GM12878 (cell line): ENCODE measurements around the gene GALNT15. TPM values are rescaled to one million over a fixed set of nuclear protein-coding genes. Genes with fewer than 3 reads are reported as not detected.
A peak's percentile ranks its signal among the peaks of the same experiment; 100 is the strongest.

Experiments used
- MXI1 ChIP-seq: fragments of 150-350 bp; IDR thresholded peaks from 2 replicates; pipeline ENCODE4 v1.6.1; 2011; ENCODE audit warnings: low read depth, mild to moderate bottlenecking, inconsistent platforms, low read length, improper control_type of control experiment
- NR2C2 ChIP-seq: IDR thresholded peaks from 2 replicates; pipeline ENCODE4 v1.6.1; 2011; ENCODE audit warnings: borderline replicate concordance, low read depth; ENCODE audit not compliant: control insufficient read depth, insufficient read length
- PML ChIP-seq: IDR thresholded peaks from 2 replicates; pipeline ENCODE4 v1.6.1; 2012; ENCODE audit warnings: low read length, inconsistent platforms
- POLR2AphosphoS5 ChIP-seq: IDR thresholded peaks from 2 replicates; pipeline ENCODE4 v1.6.1; 2011; ENCODE audit warnings: mild to moderate bottlenecking, low read length, inconsistent platforms
- RAD21 ChIP-seq: IDR thresholded peaks from 2 replicates; pipeline ENCODE4 v1.6.1; 2011; ENCODE audit warnings: mild to moderate bottlenecking, low read depth, low read length, moderate library complexity; ENCODE audit not compliant: insufficient read depth
- SMAD1 ChIP-seq: fragments of 450-650 bp; IDR thresholded peaks from 2 replicates; pipeline ENCODE4 v1.6.1; 2018; ENCODE audit warnings: mild to moderate bottlenecking, low read depth; ENCODE audit not compliant: partially characterized antibody
- TBL1XR1 ChIP-seq: IDR thresholded peaks from 2 replicates; pipeline ENCODE4 v1.6.1; 2012; ENCODE audit warnings: low read depth, low read length, improper control_type of control experiment
- WRNIP1 ChIP-seq: IDR thresholded peaks from 2 replicates; pipeline ENCODE4 v1.6.1; 2011; ENCODE audit warnings: low read depth, low read length, improper control_type of control experiment, borderline replicate concordance
- ZNF24 ChIP-seq: fragments of 450-650 bp; IDR thresholded peaks from 2 replicates; pipeline ENCODE4 v1.6.1; 2017; ENCODE audit warnings: antibody characterized with exemption, mild to moderate bottlenecking
- ZSCAN29 ChIP-seq: fragments of 450-650 bp; IDR thresholded peaks from 2 replicates; pipeline ENCODE4 v1.6.1; 2017; ENCODE audit warnings: mild to moderate bottlenecking, moderate library complexity
- ZZZ3 ChIP-seq: IDR thresholded peaks from 2 replicates; pipeline ENCODE4 v1.6.1; 2011; ENCODE audit warnings: low read depth; ENCODE audit not compliant: control insufficient read depth, insufficient read length
- polyA plus RNA-seq, 11 experiments: library from polyadenylated mRNA; depleted of rRNA in 4 of 11; unstranded in 6 of 11; stranded (reverse) in 5 of 11; fragments of >200 nt; fragmentation: Nextera tagmentation in 4 of 11; fragmentation: Illumina TruSeq in 1 of 11; extraction: Ambion mirVana in 4 of 11; extraction: Trizol in 1 of 11; gene quantifications; 1 replicate in 1 of 11; 2 replicates in 10 of 11; pipeline versions ENCODE4 v1.2.1 to v1.2.3, GENCODE V29; 2011 to 2016; ENCODE audit warnings: inconsistent platforms in 2 of 11, missing spikeins in 2 of 11, low read depth in 1 of 11
- total RNA-seq, 4 experiments: library from RNA; depleted of rRNA in 3 of 4; stranded (reverse); fragments of >200 nt in 3 of 4; fragmentation: Illumina TruSeq in 1 of 4; extraction: Trizol in 1 of 4; gene quantifications; 2 replicates each; pipeline versions ENCODE4 v1.2.1 to v1.2.3, GENCODE V29; 2013 to 2021
- TF ChIP-seq, protein P1 (sequence below): fragments of 450-650 bp; IDR thresholded peaks from 2 replicates; pipeline ENCODE4 v1.6.1; 2017; ENCODE audit warnings: antibody characterized with exemption, mild to moderate bottlenecking, moderate library complexity
- TF ChIP-seq, protein P2 (sequence below): fragments of 450-650 bp; IDR thresholded peaks from 2 replicates; pipeline ENCODE4 v1.6.1; 2018; ENCODE audit warnings: mild to moderate bottlenecking, low read depth, moderate library complexity; ENCODE audit not compliant: partially characterized antibody
- TF ChIP-seq, protein P3 (sequence below): fragments of 450-650 bp; conservative IDR thresholded peaks from 2 replicates; pipeline ENCODE4 v1.6.1; 2017; ENCODE audit warnings: mild to moderate bottlenecking, moderate library complexity
- TF ChIP-seq, protein P4 (sequence below): fragments of 150-350 bp; IDR thresholded peaks from 2 replicates; pipeline ENCODE4 v1.6.1; 2016; ENCODE audit warnings: low read depth, low read length
- TF ChIP-seq, protein P5 (sequence below): fragments of 450-650 bp; IDR thresholded peaks from 2 replicates; pipeline ENCODE4 v1.6.1; 2016; ENCODE audit warnings: mild to moderate bottlenecking

Gene GALNT15
- total and polyA plus RNA-seq, 10 of the 15 experiments (the other 5 are each of a cell fraction or from before 2014, with no cell fraction given), result 0.03 to 0.05 TPM; not detected in 8

DNA sequence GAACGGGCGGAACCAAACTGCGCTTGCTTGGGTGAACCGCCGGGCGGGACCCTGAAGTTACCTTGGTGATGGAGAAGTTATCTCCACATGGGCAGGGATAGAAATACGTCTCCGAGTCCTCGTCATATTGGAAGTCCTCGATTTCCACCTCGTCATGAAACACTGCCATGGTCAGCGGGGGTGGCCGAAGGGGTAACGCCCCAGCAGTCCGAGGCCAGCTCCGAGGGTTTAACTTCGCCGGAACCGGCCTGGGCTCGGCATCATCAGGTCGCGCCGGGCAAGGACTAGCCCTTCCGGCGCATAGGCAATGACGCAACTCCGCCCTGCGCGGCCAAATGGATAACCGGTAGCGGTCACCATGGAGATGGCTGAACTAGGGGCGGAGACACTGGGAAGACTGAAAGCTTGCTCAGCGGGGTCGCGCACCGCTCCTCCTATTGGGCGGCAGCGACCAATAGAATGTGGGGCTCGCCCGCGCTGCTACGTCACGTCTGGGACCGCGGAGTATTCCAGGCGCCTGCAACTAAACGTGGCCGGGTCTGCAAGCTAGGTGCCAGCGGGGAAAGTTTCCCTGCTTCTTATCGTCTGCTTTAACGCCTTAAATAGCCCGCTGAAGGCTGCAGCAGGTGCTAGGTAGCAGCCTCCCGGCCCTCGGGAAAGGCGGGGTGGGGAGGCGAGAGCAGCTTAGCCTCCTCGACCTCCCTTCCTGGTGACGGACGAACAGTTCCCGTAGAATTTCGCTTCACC, 90.4 kb downstream of the GALNT15 start, which contains the start of the genes DPH3 and OXNAD1 (continued):
- TF ChIP-seq, protein P1, sequence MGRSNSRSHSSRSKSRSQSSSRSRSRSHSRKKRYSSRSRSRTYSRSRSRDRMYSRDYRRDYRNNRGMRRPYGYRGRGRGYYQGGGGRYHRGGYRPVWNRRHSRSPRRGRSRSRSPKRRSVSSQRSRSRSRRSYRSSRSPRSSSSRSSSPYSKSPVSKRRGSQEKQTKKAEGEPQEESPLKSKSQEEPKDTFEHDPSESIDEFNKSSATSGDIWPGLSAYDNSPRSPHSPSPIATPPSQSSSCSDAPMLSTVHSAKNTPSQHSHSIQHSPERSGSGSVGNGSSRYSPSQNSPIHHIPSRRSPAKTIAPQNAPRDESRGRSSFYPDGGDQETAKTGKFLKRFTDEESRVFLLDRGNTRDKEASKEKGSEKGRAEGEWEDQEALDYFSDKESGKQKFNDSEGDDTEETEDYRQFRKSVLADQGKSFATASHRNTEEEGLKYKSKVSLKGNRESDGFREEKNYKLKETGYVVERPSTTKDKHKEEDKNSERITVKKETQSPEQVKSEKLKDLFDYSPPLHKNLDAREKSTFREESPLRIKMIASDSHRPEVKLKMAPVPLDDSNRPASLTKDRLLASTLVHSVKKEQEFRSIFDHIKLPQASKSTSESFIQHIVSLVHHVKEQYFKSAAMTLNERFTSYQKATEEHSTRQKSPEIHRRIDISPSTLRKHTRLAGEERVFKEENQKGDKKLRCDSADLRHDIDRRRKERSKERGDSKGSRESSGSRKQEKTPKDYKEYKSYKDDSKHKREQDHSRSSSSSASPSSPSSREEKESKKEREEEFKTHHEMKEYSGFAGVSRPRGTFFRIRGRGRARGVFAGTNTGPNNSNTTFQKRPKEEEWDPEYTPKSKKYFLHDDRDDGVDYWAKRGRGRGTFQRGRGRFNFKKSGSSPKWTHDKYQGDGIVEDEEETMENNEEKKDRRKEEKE, result peak; percentile 76; the same call in 1 of the 2 replicates
- TF ChIP-seq RAD21, result no peak
- TF ChIP-seq WRNIP1, result no peak
- TF ChIP-seq ZNF24, result no peak
- TF ChIP-seq, protein P2, sequence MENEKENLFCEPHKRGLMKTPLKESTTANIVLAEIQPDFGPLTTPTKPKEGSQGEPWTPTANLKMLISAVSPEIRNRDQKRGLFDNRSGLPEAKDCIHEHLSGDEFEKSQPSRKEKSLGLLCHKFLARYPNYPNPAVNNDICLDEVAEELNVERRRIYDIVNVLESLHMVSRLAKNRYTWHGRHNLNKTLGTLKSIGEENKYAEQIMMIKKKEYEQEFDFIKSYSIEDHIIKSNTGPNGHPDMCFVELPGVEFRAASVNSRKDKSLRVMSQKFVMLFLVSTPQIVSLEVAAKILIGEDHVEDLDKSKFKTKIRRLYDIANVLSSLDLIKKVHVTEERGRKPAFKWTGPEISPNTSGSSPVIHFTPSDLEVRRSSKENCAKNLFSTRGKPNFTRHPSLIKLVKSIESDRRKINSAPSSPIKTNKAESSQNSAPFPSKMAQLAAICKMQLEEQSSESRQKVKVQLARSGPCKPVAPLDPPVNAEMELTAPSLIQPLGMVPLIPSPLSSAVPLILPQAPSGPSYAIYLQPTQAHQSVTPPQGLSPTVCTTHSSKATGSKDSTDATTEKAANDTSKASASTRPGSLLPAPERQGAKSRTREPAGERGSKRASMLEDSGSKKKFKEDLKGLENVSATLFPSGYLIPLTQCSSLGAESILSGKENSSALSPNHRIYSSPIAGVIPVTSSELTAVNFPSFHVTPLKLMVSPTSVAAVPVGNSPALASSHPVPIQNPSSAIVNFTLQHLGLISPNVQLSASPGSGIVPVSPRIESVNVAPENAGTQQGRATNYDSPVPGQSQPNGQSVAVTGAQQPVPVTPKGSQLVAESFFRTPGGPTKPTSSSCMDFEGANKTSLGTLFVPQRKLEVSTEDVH, result peak; percentile 95
- peak; percentile 73 for TF ChIP-seq POLR2AphosphoS5
- no peak for TF ChIP-seq SMAD1
- TF ChIP-seq MXI1, result peak; percentile 90
- no peak for TF ChIP-seq ZSCAN29
- TF ChIP-seq, protein P3, sequence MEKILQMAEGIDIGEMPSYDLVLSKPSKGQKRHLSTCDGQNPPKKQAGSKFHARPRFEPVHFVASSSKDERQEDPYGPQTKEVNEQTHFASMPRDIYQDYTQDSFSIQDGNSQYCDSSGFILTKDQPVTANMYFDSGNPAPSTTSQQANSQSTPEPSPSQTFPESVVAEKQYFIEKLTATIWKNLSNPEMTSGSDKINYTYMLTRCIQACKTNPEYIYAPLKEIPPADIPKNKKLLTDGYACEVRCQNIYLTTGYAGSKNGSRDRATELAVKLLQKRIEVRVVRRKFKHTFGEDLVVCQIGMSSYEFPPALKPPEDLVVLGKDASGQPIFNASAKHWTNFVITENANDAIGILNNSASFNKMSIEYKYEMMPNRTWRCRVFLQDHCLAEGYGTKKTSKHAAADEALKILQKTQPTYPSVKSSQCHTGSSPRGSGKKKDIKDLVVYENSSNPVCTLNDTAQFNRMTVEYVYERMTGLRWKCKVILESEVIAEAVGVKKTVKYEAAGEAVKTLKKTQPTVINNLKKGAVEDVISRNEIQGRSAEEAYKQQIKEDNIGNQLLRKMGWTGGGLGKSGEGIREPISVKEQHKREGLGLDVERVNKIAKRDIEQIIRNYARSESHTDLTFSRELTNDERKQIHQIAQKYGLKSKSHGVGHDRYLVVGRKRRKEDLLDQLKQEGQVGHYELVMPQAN, result peak; percentile 88
- TF ChIP-seq, protein P4, sequence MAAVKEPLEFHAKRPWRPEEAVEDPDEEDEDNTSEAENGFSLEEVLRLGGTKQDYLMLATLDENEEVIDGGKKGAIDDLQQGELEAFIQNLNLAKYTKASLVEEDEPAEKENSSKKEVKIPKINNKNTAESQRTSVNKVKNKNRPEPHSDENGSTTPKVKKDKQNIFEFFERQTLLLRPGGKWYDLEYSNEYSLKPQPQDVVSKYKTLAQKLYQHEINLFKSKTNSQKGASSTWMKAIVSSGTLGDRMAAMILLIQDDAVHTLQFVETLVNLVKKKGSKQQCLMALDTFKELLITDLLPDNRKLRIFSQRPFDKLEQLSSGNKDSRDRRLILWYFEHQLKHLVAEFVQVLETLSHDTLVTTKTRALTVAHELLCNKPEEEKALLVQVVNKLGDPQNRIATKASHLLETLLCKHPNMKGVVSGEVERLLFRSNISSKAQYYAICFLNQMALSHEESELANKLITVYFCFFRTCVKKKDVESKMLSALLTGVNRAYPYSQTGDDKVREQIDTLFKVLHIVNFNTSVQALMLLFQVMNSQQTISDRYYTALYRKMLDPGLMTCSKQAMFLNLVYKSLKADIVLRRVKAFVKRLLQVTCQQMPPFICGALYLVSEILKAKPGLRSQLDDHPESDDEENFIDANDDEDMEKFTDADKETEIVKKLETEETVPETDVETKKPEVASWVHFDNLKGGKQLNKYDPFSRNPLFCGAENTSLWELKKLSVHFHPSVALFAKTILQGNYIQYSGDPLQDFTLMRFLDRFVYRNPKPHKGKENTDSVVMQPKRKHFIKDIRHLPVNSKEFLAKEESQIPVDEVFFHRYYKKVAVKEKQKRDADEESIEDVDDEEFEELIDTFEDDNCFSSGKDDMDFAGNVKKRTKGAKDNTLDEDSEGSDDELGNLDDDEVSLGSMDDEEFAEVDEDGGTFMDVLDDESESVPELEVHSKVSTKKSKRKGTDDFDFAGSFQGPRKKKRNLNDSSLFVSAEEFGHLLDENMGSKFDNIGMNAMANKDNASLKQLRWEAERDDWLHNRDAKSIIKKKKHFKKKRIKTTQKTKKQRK, result no peak
- TF ChIP-seq ZZZ3, result no peak
- no peak for TF ChIP-seq PML
- no peak for TF ChIP-seq NR2C2
- TF ChIP-seq, protein P5, sequence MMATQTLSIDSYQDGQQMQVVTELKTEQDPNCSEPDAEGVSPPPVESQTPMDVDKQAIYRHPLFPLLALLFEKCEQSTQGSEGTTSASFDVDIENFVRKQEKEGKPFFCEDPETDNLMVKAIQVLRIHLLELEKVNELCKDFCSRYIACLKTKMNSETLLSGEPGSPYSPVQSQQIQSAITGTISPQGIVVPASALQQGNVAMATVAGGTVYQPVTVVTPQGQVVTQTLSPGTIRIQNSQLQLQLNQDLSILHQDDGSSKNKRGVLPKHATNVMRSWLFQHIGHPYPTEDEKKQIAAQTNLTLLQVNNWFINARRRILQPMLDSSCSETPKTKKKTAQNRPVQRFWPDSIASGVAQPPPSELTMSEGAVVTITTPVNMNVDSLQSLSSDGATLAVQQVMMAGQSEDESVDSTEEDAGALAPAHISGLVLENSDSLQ, result peak; percentile 85
- TF ChIP-seq TBL1XR1, result no peak
